HEK293T (cell line): ENCODE results near the gene ANXA2.

Source experiments
- CTBP1 ChIP-seq: fragments of 450-650 bp; IDR thresholded peaks from 2 replicates; pipeline ENCODE4 v1.6.1; 2016; ENCODE audit warnings: borderline replicate concordance
- ELF4 ChIP-seq: fragments of 450-650 bp; IDR thresholded peaks from 2 replicates; pipeline ENCODE4 v1.6.1; 2017; ENCODE audit warnings: antibody characterized with exemption
- FOXA1 ChIP-seq: fragments of 450-650 bp; IDR thresholded peaks from 2 replicates; pipeline ENCODE4 v1.6.1; 2016; ENCODE audit warnings: mild to moderate bottlenecking
- SUZ12 ChIP-seq: fragments of 450-650 bp; IDR thresholded peaks from 2 replicates; pipeline ENCODE4 v1.6.1; 2016; ENCODE audit warnings: mild to moderate bottlenecking
- TARDBP ChIP-seq: fragments of 450-650 bp; IDR thresholded peaks from 2 replicates; pipeline ENCODE4 v1.6.1; 2016
- ZNF384 ChIP-seq: fragments of 450-650 bp; IDR thresholded peaks from 2 replicates; pipeline ENCODE4 v1.6.1; 2016

GRCh38 chr15:60307034-60307433 lies 90.8 kb downstream of the ANXA2 start:
- TF ChIP-seq SUZ12 (no peak), ELF4 (no peak), TARDBP (no peak), ZNF384 (no peak), FOXA1 (no peak), CTBP1 (no peak)
